SH-SY5Y (cell line): ENCODE measurements around the gene COL6A3.

ENCODE experiments used
- GATA2 ChIP-seq: IDR thresholded peaks from 2 replicates; pipeline ENCODE4 v1.6.1; 2011; ENCODE audit warnings: mild to moderate bottlenecking, low read depth, low read length
- GATA3 ChIP-seq: IDR thresholded peaks from 2 replicates; pipeline ENCODE4 v1.6.1; 2011; ENCODE audit warnings: low read depth, mild to moderate bottlenecking, low read length, moderate library complexity

GRCh38 chr2:237425320-237425719, 11.4 kb upstream of the COL6A3 start:
- no peak for TF ChIP-seq GATA3
- no peak for TF ChIP-seq GATA2
